MM.1S (cell line): ENCODE results near the gene MXRA7.

Source experiments
- DNase-seq: peaks from one replicate; pipeline ENCODE4 v3.0.0-alpha.2; 2015
- H2AFZ ChIP-seq: fragments of 300-600 bp; sonication (generic); 2 replicates; pipeline ENCODE4 v1.6.0; 2016; ENCODE audit warnings: antibody characterized with exemption, low read length
- H3F3A ChIP-seq: fragments of 300-600 bp; sonication (generic); 2 replicates; pipeline ENCODE4 v1.6.1; 2016; ENCODE audit warnings: mild to moderate bottlenecking, antibody characterized with exemption, low read length, moderate library complexity, mixed read lengths; ENCODE audit not compliant: insufficient read depth
- H3K27ac ChIP-seq: fragments of 300-600 bp; sonication (generic); 2 replicates; pipeline ENCODE4 v1.5.1; 2016; ENCODE audit warnings: mild to moderate bottlenecking, low read length
- H3K27me3 ChIP-seq: fragments of 300-600 bp; sonication (generic); replicated peaks from 2 replicates; pipeline ENCODE4 v1.6.0; 2016; ENCODE audit warnings: low read length; ENCODE audit not compliant: insufficient read depth
- H3K36me3 ChIP-seq: fragments of 300-600 bp; sonication (generic); replicated peaks from 2 replicates; pipeline ENCODE4 v1.6.1; 2016; ENCODE audit warnings: mild to moderate bottlenecking, low read length, mixed read lengths; ENCODE audit not compliant: insufficient read depth
- H3K4me1 ChIP-seq: fragments of 300-600 bp; sonication (generic); 2 replicates; pipeline ENCODE4 v1.6.1; 2016; ENCODE audit warnings: low read length, mixed read lengths
- H3K4me2 ChIP-seq: fragments of 300-600 bp; sonication (generic); 2 replicates; pipeline ENCODE4 v1.6.0; 2016; ENCODE audit warnings: low read depth, low read length
- H3K4me3 ChIP-seq: fragments of 300-600 bp; sonication (generic); 2 replicates; pipeline ENCODE4 v1.5.1; 2016; ENCODE audit warnings: low read length, mixed read lengths
- H3K79me2 ChIP-seq: fragments of 300-600 bp; sonication (generic); 2 replicates; pipeline ENCODE4 v1.6.1; 2016; ENCODE audit warnings: mixed run types, low read length, mixed read lengths
- H3K9ac ChIP-seq: fragments of 300-600 bp; sonication (generic); 2 replicates; pipeline ENCODE4 v1.6.1; 2016; ENCODE audit warnings: low read length, mixed read lengths
- H3K9me2 ChIP-seq: fragments of 300-600 bp; sonication (generic); replicated peaks from 2 replicates; pipeline ENCODE4 v1.6.1; 2016; ENCODE audit warnings: mild to moderate bottlenecking, low read length, mixed read lengths; ENCODE audit not compliant: insufficient read depth
- H3K9me3 ChIP-seq: fragments of 300-600 bp; sonication (generic); replicated peaks from 2 replicates; pipeline ENCODE4 v1.6.1; 2016; ENCODE audit warnings: mild to moderate bottlenecking, low read length, mixed read lengths; ENCODE audit not compliant: insufficient read depth
- H4K20me1 ChIP-seq: fragments of 300-600 bp; sonication (generic); 2 replicates; pipeline ENCODE4 v1.6.1; 2016; ENCODE audit warnings: mild to moderate bottlenecking, low read length, moderate library complexity, mixed read lengths; ENCODE audit not compliant: insufficient read depth
- CTCF ChIP-seq: fragments of 300-600 bp; sonication (generic); IDR thresholded peaks from 2 replicates; pipeline ENCODE4 v1.5.1; 2016; ENCODE audit warnings: antibody characterized with exemption, low read length, mixed read lengths
- EZH2 ChIP-seq: fragments of 300-600 bp; sonication (generic); optimal IDR thresholded peaks from 2 replicates; pipeline ENCODE3; 2017; ENCODE audit warnings: low read depth, mild to moderate bottlenecking, antibody characterized with exemption, low read length, mixed read lengths
- EZH2phosphoT487 ChIP-seq: fragments of 300-600 bp; sonication (generic); IDR thresholded peaks from 2 replicates; pipeline ENCODE4 v1.6.1; 2018; ENCODE audit warnings: antibody characterized with exemption, low read length

Gene MXRA7

DNA sequence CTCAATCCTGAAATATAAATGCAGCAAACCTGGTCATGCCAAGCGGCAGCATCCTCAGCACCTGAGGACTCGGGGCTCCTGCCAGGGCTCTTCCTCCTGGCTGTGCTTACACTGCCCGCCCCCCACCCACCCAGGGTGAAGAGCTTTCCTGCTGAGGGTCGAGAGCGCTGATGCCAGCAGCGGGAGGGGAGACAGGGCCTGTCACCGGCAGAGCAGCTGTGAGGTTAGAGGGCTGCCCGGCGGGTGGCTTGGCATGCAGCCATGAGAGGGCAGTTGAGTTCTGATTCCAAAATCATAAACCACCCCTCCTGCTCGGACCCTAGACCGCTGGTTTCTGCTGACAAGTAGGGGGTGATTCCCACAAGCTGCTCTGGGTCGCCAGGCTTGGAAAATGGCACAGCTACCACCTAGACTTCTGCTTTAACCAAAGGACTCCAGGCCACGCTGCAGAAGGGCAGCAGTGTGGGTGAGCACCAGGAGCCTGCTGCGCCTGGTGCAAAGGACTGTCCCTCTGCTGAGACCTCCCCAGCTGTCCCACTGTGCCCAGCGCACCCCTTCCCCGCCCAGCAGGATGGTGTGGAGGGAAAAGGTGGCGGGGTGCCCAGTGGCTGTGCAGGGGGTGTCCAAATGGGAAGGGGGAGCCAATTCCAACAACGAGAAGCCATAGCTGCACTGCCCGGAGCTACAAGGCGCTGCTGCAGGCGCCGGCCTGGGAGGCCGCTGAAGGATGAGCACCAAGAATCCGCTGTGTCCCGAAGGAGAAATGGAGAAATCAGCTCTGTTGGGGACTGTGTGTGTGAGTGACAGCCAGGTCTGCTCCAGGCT, 26.6 kb downstream of the MXRA7 start:
- no peaks in the 10 kb centered on the region for H3K9me2 ChIP-seq
- no peaks in the 10 kb centered on the region for H3K4me1 ChIP-seq
- no peaks in the 10 kb centered on the region for H3F3A ChIP-seq
- H4K20me1 ChIP-seq, result no peaks in the 10 kb centered on the region
- no peaks in the 10 kb centered on the region for H3K79me2 ChIP-seq
- no peak overlapping the region for H3K27ac ChIP-seq
- H3K36me3 ChIP-seq, result no peaks in the 10 kb centered on the region
- H3K9me3 ChIP-seq, result no peaks in the 10 kb centered on the region
- no peak overlapping the region for H3K4me3 ChIP-seq
- H3K4me2 ChIP-seq, result no peak overlapping the region
- H3K27me3 ChIP-seq, result peaks cover 27% of the 10 kb centered on the region
- no peak for DNase-seq
- TF ChIP-seq EZH2 (no peak), EZH2phosphoT487 (no peak), CTCF (no peak)
- H2AFZ ChIP-seq, result no peak overlapping the region
- no peak overlapping the region for H3K9ac ChIP-seq

- H3F3A ChIP-seq, result no peaks in the 10 kb centered on the region
- H3K4me2 ChIP-seq, result no peak overlapping the region
- TF ChIP-seq CTCF, result no peak
- no peak for TF ChIP-seq EZH2phosphoT487
- TF ChIP-seq EZH2, result no peak
- H3K4me1 ChIP-seq, result no peaks in the 10 kb centered on the region
- H3K4me3 ChIP-seq, result no peak overlapping the region
- H3K9me3 ChIP-seq, result no peaks in the 10 kb centered on the region
- peaks cover 27% of the 10 kb centered on the region for H3K27me3 ChIP-seq
- H3K9me2 ChIP-seq, result no peaks in the 10 kb centered on the region
- no peaks in the 10 kb centered on the region for H3K36me3 ChIP-seq
- no peak overlapping the region for H2AFZ ChIP-seq
- H3K79me2 ChIP-seq, result no peaks in the 10 kb centered on the region
- H3K9ac ChIP-seq, result no peak overlapping the region
- no peaks in the 10 kb centered on the region for H4K20me1 ChIP-seq
- no peak overlapping the region for H3K27ac ChIP-seq
- no peak for DNase-seq
Measured at GRCh38 chr17:76683011-76683755, 27.6 kb downstream of the MXRA7 start.

DNA sequence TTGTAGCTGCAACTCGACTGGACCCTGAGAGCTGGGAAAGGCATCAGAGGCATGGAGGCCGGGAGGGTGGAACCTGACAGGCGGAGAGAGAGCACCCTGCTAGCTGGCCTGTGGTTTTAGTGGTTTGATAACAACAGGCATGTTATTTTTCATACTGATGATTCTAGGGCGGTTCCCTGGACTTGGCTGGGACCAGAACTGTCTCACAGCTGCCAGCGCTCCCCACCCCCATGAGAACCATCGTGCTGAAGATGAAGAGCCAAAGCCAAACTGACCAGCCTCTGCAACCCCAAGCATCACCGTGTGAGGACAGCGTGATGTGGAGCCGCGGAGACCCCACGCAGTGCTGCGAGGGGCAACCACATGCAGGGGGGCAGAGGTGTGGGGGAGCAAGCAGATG, 28.5 kb downstream of the MXRA7 start:
- Histone ChIP-seq H3K27me3 (peaks cover 24% of the 10 kb centered on the region), H3K9me2 (no peaks in the 10 kb centered on the region), H3K79me2 (no peaks in the 10 kb centered on the region), H2AFZ (no peak overlapping the region), H3K4me3 (no peak overlapping the region), H3K4me2 (no peak overlapping the region), H3K9ac (no peak overlapping the region), H3K4me1 (no peaks in the 10 kb centered on the region), H3F3A (no peaks in the 10 kb centered on the region), H3K27ac (no peak overlapping the region), H3K9me3 (no peaks in the 10 kb centered on the region), H4K20me1 (no peaks in the 10 kb centered on the region), H3K36me3 (no peaks in the 10 kb centered on the region)
- no peak for DNase-seq
- no peak for TF ChIP-seq EZH2phosphoT487
- no peak for TF ChIP-seq EZH2
- no peak for TF ChIP-seq CTCF
